GM21786 (cell line): ENCODE measurements around the gene NDUFV3.
"Not testable (repeated sequence)": the region's sequence is repeated elsewhere in the genome, so short reads cannot be mapped to it uniquely, and the experiment has no call there.

Experiments used
- ATAC-seq: cut with Tn5 transposase; IDR thresholded peaks from one replicate; pipeline ENCODE4 v1.9.1; 2021; ENCODE audit not compliant: unreplicated experiment

Gene NDUFV3

DNA sequence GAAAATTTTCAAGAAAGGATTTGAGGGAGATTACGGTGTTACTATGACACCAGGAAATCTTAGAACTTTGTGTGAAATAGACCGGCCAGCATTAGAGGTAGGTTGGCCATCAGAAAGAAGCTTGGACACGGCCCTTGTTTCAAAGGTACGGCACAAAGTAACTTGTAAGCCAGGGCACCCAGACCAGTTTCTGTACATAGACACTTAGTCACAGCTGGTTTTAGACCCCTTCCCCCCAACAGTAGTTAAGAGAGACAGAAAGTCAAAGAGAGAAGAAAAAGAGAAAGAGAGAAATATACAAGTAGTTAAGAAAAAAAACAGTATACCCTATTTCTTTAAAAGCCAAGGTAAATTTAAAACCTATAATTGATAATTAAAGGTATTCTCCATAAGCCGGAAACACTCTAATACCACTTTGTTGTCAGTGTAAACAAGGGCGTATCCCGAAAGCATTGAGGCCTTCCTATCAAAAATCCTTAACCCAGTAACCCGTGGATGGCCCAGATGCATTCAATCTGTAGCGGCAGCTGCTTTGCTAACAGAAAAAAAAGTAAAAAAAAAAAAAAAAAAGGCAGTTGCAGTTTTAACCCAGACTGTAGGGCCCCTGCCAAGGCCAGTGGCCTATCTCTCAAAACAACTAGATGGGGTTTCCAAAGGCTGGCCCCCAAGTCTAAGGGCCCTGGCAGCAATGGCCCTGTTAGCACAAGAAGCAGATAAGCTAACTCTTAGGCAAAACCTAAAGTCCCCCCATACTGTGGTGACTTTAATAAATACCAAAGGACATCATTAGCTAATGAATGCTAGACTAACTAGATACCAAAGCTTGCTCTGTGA lies 40.2 kb downstream of the NDUFV3 start:
- ATAC-seq: not testable (repeated sequence)

DNA sequence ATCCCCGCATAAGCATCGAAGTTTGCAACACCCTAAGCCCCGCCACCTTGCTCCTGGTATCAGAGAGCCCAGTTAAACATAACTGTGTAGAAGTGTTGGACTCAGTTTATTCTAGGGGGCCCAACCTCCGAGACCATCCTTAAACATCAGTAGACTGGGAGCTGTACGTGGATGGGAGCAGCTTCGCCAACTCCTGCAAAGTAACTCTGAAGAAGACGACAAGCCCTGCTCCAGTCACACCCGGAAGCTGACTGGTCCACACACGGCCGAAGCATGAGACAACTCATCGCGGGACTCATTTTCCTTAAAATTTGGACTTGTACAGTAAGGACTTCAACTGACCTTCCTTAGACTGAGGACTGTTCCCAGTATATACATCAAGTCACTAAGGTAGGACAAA lies 40.9 kb downstream of the NDUFV3 start:
- not testable (repeated sequence) for ATAC-seq

DNA sequence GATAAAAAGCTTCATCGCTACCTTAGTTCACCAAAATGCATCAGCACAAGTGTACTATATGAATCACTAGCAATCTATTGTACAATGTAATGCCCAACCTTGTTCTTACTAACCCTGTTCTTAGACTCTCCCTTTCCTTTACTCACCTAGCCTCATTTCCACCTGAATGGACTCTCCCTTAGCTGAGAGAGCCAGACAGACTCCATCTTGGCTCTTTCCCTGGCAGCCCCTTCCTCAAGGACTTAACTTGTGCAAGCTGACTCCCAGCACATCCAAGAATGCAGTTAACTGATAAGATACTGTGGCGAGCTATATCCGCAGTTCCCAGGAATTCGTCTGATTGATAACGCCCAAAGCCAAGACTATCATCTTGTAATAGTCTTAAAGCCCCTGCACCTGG lies 43.3 kb downstream of the NDUFV3 start:
- not testable (repeated sequence) for ATAC-seq

DNA sequence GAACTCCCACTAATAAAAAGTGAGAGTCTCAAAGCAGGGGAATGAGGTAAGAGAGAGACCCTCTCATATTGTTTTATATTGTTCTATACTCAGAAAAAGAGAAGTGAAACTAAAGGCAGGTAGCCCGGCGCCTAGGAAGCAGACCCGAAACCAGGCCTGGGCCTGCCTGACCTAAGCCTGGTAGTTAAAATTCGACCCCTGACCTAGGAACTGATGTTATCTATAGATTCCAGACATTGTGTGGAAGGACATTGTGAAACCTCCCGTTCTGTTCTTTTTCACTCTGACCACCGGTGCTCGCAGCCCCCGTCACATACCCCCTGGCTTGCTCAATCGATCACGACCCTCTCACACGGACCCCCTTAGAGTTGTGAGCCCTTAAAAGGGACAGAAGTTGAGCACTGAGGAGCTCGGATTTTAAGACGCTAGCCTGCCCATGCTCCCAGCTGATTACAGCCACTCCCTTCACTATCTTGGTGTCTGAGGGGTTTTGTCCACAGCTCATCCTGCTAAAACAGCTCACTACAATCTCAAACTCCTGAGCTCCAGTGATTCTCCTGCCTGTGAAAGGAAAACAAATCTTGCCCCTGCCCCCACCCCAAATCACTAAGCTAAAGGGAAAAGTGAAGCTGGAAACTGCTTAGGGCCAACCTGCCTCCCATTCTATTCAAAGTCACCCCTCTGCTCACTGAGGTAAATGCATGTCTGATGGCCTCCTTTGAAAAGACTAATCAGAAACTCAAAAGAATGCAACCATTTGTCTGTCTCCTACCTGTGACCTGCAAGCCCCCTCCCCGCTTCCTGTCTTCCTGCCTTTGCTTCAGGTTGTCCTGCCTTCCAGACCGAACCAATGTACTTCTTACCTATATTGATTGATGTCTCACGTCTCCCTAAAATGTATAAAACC lies 44.2 kb downstream of the NDUFV3 start:
- ATAC-seq: not testable (repeated sequence)

DNA sequence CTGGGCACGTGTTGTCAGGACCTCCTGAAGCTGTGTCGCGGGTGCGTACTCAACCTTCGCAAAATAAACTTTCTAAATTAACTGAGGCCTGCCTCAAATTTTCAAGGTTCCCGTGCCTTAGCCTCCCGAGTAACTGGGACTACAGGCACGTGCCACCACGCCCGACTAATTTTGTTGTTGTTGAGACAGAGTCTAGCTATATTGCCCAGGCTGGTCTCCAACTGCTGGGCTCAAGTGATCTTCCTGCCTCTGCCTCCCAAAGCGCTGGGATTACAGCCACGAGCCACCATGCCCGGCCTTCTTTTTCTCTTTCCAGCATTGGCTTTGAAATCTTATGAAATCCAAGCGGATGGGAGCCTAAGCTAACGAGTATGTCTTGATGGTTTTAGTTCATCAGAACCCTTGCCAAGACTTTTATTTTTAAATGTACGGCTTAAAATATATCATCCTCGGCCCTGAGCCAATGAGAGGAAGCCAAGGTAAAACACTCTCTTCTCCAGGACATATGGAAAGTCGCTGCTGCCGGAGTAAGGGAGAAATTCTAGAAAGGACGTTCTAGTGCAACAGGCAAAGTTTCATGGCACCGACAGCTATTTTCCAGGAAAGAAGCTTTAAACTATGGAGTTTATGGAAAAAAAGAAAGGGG lies 45.0 kb downstream of the NDUFV3 start:
- no peak for ATAC-seq

DNA sequence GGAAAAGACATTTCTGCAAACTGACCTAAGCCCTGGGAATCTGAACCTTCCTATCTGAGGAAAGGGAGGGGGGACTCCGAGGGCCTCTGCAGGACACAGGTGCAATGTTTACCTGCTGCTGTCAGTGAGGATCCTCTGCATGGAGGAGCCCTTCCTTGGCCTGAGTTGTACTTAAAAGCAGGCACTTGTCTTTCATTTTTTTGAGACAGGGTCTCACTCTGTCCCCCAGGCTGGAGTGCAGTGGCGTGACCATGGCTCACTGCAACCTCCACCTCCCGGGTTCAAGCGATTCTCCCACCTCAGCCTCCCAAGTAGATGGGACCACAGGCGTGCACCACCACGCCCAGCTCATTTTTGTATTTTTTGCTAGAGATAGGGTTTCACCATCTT lies 45.5 kb downstream of the NDUFV3 start:
- not testable (repeated sequence) for ATAC-seq

DNA sequence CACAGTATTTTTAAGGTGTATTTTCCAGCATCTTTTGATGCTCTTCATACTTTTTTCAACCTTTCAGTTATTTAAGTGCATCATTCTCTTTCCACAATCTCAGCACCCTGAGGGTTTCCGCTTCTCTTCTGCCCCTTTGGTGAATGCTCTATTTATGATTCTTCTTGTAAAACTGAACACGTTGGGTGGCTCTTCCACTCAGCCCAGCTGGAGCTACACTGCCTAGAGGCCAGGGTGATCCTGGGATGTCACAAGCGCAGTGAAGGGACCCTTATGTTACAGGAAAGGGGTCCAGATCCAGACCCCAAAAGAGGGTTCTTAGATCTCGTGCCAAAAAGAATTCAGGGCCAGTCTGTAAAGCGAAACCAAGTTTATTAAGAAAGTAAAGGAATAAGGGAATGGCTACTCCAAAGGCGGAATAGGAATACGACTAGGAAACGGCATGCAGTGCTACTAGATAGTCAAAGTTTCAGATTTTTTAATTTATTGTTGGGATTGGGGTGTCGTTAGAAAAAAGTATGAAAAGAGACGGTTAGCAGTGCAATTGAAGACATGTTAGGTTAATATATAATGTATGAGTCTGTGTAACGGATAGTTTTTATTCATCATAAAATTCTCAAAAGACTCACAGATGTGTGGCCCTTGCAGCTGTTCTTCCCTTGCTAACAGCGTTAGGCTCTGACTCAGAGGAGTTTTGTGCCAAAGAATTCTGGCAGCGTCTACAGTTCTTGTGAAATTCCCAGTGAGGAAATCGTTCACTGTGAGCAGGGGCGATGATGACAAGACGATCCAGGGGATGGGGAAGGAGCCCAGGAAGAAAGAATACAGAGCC lies 46.7 kb downstream of the NDUFV3 start:
- no peak for ATAC-seq

DNA sequence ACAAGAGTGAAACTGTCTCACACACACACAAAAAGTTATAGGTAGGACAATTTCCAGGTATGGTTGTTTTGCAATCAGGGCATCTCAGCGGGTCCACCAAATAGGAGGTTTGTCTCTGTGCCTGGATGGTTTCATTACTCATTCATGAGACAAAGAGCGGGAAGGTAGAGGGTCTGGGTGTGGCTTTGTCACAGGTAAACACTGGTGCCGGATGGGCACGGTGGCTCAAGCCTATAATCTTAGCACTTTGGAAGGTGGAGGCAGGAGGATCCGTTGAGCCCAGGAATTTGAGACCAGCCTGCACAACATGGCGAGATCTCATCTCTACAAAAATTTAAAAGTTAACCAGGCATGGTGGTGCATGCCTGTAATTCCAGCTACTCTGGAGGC lies 48.6 kb downstream of the NDUFV3 start:
- ATAC-seq: no peak

DNA sequence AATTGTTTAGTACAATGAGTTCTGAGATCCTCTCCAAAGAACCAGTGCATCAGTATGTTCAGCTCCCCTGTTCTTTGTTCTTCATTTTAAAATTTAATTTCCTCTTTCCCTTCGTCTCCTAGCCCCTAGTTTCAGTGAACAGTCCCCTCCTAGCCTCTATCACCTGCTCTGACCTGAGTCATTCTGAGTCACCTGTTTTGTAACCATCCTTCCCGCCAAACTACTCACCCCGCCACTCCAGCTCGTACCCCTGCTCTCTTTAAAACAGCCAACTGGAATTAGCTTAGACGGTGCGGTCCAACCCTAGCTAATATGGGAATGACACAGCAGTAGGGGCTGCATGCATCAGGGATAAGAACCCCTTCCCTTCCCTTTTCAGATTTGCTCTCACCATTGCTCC lies 49.1 kb downstream of the NDUFV3 start:
- ATAC-seq: no peak

DNA sequence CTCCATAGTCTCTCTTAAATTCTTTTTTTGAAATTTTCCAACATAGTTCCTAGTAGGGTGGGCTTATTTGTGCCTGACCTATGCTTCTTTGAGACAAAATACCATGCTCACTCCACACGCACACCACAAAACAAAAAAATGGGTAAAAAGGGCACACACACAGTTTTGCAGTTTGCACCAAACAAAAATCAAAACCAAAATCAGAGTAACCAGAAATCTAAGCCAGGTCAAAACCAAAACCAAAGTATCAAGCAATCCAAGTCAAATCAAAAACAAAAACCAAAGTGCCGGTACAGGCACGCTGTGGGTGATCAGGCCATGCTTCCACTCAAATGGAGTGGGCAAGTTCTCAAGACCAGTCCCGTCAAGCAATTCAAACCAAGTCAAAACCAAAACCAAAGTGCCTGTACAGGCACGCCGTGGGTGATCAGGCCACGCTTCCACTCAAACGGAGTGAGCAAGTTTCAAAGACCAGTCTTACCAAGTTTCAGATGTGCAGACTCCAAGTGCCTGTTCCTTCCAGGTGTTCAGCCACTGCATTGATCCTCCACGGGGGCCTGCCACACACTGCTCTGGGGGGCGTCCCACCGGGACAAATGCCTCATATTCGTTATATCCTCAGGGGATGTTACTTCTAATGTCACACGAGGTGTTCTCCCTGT lies 56.1 kb downstream of the NDUFV3 start:
- not testable (repeated sequence) for ATAC-seq

DNA sequence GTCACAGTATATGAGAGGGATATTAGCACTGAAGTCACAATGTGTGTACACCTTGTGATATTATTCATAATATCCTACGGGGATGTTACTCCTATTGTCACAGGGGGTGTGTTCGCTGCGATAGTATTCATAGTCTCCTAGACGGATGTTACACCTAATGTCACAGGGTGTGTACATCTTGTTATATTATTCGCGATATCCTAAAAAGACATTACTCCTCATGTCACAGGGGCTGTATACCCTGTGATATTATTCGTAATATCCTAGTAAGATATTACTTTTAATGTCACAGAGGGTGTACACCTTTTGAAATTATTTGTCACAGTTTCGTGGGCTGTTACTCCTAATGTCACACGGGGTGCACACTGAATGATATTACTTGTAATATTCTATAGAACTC lies 58.1 kb downstream of the NDUFV3 start:
- ATAC-seq: not testable (repeated sequence)

DNA sequence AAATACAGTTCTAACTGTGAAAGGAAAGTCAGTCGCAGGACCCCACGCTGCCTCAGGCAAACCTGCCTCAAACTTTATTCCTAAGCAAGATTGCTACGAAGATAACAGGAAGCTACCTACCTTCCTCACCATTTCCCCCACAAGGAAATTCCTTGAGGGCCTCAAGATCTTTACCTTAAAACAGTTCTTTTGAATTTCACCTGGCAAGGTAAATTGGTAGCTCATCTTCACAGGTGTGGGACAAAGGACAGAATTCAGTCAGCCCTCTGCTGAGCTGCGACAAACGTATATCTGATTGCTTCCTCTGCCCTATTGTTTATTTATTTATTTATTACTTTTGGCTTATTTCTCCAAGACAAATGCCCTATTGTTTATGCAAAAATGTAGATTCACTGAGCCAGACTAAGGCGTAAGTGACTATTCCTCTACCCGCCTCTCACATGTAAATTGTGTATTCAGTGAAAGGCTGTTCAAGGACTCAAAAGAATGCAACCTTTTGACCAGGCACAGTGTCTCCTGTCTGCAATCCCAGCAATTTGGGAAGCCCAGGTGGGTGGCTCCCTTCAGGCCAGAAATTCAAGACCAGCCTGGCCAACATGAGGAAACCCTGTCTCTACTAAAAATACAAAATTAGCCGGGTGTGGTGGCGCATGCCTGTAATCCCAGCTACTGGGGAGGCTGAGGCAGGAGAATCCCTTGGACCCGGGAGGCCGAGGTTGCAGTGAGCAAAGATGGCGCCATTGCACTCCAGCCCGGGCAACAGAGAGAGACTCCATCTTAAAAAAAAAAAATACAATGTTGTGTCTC lies 63.9 kb downstream of the NDUFV3 start:
- ATAC-seq: no peak

DNA sequence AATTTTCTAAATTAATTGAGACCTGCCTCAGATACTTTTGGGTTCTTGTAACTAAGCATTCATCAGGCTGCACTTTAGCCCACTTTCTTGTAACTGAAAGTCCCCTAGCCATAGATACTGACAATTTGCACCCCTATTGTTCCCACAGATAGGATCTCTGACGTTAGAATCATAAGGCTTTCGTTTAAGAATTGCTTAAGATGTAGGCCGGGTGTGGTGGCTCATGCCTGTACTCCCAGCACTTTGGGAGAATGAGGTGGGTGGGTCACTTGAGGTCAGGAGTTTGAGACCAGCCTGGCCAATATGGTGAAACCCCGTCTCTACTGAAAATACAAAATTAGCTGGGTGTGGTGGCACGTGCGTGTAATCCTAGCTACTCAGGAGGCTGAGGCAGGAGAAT lies 65.0 kb downstream of the NDUFV3 start:
- not testable (repeated sequence) for ATAC-seq

DNA sequence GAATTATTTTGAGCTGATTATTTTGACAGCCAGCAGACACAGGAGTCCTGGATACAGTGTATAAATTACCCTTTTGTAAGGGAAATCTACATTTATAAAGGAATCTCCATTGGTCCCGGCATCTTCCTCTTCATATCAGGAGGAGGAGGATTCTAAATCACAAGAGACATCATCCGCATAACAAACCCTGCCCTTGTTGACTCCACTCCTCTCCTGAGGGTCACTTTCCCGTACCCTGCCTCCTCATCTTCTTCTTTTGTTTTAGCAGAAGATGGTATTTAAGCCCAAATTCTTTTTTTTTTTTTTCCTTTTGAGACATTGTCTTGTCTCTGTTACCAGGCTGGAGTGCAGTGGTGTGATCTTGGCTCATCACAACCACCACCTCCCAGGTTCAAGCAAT lies 66.6 kb downstream of the NDUFV3 start:
- no peak for ATAC-seq

DNA sequence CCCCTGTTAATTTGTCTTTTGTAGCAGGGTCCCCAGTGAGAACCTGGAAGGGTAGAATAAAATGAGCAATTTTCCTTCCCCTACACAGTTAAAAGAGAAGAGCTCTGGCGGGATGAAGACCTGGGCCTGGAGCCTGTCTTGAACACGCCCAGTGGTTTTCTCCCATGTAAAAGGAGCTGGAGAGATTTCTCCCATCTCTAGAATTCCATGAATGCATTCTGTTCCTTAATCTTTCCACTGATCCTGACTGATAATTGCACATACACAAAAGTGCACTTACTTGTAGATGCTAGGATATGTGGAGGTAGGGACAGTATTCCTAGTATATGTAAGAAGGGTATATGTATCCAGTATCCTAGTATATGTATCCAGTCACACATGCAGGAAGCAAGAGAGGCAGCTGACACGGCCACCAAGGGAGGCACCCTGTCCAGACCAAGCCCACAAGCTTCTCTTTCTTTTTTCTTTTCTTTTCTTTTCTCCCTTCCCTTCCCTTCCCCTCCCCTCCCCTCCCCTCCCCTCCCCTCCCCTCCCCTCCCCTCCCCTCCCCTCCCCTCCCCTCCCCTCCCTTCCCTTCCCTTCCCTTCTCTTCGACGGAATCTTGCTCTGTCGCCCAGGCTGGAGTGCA lies 69.4 kb downstream of the NDUFV3 start:
- no peak for ATAC-seq
